Stimulated activated CD8-positive, alpha-beta memory T cell treated with anti-CD3 and anti-CD28 coated beads, Interleukin-4, amount 100 ng/mL, for 48 hours (primary cell): ENCODE data around the gene KIF2C.
"Not testable (repeated sequence)": the region's sequence is repeated elsewhere in the genome, so short reads cannot be mapped to it uniquely, and the experiment has no call there.

ENCODE experiments used
- DNase-seq: peaks from one replicate; pipeline ENCODE4 v3.0.0-alpha.2; 2020

The KIF2C gene

DNA sequence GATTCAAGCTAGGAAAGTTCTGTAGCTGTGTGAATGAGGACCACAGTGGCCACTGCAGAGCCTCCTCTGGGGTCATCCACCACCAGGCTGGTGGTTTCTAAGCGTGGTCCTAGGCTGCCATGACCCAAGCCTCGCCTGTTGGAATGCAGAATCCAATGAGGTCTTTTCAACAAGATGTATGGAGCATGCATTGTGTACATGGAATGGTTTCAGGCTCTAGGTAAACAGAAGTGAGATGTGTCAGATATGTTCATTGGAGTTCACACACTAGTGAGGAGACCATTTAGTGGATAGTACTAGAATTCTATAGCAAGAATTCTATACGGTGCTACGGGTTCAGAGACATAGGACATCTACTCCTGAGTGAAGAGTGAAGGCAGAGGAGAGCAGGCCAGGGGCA, 19.4 kb upstream of the KIF2C start:
- no peak for DNase-seq

DNA sequence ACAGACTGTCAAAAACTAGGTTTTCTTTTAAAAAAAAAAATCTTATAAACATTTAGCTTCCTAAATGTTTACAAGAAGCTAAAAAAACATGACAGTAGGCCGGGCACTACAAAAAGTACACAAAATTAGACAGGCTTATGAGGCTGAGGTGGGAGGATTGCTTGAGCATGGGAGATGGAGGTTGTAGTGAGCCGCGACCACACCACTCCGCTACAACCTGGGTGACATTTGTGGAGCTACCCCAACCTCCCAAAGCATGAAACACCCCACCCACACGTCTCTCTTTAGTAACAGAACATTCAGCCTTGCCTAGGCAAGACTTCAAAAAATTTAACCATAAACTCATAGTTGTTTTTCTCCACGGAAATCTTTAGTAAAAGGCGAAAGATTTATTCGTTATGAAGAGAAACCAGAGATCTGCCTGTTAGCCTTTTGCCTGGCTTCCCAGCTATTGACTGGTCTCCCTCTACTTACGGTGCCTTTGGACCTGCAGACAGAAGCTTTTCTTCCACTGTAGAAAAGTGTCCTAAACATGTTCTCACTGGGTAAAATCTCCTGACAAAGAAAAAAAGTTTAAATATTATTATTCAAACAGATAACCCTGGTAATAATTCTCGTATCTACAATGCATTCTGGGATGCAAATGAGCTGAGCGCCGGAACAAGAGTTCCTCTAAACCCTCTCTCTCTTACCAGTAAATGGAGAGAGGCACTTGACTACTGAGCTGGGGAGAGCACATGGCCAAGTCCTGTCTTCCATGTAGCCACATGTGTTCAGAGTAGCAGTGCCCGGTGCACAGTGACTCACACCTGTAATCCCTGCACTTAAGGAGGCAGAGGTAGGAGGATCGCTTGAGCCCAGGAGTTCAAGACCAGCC, 17.9 kb upstream of the KIF2C start:
- peak; percentile 86 for DNase-seq

DNA sequence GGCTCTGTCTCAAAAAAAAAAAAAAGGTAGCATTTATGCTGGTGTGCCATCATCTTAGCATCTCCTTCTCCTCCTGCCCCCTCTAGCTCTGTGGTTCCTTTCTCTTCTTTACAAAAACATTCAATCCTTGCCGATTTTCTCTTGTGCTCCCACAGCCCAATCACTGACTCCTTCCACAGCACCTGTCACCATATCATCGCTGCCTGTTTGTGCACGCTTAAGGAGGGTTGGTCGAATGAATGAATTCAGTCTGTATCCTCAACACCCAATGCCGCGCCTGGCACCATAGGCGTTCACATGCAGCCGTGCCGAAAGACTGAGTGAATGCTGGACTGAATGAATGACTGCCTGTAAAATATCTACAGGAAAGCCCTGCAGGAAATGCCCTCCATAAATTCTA, 16.6 kb upstream of the KIF2C start:
- DNase-seq: peak; percentile 61

DNA sequence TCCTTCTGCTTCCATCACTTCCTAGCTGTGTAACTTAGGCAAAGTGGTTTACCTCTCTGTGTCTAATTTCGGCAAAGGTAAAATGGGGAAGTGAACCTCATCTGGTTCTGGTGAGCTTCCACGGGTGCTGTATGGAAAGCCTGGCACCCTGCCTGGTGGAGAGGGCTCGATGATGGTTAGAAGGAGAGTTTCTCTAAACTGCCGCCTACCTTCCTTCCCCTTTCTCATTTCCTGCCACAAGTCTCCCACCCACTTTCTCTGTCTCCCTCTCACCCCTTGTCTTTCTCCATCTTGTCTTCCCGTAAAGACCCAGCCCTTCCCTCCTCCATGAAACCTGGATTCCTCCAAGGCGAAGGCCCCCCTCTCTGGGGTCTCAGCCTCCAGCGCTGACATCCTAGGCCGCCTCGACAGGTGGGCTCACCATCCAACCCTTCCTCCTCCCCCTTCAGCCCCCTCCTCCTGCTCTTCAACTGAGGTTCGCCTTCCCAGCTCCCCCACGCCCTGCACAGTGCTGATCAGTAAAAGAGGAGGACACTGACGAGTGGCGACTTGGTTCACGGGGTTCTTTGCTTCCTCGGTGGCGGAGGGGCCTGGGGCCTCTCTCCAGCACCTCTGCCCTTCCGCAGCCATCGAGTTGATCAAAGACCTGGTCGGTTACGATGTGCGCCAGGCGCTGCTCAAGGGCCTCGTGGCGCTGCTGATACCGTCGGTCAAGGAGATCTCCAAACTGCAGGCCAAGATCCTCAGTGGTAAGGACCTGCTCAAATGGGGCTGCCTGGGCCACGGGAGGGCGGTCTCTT, 15.9 kb upstream of the KIF2C start:
- DNase-seq: peak; percentile 76

DNA sequence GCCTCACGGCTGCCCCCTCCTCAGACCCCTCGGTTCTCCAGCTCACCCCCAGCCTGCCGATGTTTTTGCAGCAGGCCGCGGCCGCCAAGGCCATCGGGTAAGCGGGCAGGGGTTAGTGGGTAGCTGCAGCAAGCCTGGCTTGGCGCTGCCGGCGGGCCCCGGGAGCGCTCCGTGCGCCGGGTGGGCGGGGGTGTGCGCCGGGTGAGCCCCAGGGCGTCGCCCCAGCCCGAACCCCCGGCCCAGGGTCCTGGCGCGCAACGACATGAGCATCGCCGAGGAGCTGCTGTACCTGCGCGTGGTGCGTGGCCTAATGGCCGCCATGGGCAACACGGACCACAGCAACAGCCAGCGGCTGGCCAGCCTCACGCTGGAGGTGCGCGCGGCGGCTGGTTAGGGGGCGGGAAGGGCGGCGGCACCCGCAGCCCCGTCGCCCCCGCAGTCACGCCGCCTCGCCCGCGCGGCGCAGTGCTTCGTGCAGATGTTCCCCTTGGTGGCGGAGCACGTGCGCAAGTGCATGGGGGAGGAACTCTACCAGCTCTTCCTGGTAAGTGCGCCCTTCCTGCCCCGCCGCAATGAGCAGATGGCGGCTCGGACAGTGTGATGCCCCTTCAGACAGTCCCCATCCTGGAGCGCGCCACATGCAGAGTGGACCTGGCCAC, 15.2 kb upstream of the KIF2C start:
- DNase-seq: peak; percentile 41

DNA sequence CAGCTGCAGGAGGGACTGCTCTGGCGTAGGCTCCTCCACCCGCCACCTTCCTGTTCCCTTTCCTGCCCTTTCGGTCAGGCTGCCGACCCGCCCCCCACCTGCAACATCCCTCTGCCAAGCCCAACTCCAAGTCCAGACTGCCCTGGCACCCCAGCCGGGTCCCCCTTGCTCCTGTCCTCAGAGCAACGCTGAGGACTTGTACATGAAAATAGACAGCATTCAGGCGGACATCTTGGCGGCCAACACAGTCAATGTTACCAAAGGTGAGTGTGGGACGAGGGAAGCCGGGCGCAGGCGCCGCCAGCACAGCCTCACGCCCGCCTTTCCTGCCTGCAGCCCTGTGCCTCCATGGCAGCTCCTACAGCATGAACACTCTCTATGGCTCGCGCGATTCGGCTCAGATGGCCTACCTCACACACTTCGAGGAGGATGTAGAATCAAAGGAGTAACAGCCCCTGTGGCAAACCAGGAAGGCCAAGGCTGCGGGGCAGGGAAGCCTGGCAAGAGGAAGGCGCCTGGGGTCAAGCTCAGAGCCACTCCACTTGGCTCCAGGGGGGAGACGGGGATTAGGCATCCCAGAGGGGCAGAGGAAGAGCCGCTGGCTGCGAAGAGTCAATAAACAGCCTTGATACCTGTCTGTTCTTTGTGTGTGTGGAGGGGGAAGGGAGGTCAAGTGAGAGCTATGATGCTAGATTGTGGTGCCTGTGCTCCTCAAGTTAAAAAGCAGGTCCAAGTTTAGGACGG, 14.5 kb upstream of the KIF2C start:
- no peak for DNase-seq

DNA sequence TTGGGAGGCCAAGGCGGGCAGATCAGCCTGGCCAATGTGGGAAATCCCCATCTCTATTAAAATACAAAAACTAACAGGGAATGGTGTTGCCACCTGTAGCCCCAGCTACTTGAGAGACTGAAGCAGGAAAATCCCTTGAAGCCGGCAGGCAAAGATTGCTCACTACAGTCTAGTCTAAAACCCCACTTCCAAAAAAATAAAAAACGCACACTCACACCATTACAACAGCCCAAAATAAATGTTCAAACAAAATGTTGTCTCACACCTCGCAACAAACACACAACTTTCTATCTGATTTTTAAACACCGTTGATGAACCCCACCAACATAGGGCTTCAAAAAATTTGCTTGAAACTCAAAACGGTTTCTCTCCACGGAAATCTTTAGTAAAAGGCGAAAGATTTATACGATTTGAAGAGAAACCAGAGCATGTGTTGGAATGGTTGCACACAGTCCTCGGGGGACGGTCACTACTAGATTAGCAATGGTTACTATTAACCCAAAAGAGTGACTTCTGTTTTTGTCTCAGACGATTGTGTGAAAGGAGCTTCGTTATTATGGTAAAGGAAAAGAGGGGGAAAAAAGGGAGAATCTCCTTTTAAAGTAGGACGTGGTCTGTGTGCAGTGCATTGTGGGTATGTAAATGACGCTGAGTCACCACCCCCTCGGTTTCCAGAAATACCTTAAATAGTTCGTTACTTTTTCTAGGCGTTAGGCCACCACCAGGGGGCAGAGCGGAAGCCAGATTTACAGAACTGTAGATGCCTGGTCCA, 8.7 kb upstream of the KIF2C start, which contains the start of gene RNU5D-1:
Gene RNU5D-1, minus strand, starts transcription at position 430 of the 772 bp plus-strand sequence.
- DNase-seq: peak; percentile 98

DNA sequence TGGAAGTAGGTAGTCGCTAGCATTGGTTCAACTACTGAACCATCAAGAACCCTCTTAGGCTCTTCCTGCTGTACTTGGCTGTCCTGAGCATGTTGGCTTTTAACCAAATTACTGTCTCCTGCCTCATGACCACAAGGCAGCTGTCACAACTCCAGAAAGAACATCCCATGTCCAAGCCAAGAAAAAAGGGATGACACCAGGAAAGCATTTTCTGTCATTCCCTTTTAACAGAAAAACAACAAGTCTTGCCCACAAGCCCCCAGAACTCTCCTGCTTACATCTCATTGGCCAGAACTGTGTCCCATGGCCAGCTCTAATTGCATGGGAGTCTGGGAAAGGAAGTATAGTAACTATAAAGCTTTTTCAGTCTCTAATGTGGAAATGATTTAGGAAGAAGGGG, 6.3 kb upstream of the KIF2C start:
- DNase-seq: no peak

DNA sequence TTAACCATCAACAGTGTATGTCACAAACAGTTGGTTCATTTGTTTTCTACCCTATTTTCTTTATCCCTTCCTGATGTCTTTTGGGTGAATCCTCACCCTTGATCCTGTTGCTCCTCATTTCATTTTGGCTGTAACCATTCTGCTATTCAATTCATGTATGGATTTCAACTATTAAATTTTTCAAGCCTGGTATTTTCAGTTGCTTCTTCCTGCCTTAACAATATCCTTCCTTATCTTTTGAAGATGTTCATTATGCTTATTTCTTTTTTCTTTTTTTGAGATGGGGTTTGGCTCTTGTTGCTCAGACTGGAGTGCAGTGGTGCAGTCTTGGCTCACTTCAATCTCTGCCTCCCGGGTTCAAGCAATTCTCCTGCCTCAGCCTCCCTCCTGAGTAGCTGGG, 5.9 kb upstream of the KIF2C start:
- DNase-seq: no peak

DNA sequence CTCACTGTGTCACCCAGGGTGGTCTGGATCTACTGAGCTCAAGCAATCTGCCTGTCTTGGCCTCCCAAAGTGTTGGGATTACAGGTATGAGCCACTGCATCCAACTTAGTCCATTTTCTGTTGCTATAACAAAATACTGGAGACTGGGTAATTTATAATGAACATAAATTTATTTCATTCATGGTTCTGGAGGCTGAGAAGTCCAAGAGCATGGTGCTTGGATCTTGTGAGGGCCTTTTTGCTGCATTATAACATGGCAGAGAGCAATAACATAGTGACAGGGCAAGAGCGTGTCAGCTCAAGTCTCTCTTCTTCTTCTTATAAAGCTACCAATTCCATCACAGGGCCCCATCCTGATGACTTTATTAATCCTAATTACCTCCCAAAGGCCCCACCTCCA, 3.6 kb upstream of the KIF2C start:
- DNase-seq: no peak

DNA sequence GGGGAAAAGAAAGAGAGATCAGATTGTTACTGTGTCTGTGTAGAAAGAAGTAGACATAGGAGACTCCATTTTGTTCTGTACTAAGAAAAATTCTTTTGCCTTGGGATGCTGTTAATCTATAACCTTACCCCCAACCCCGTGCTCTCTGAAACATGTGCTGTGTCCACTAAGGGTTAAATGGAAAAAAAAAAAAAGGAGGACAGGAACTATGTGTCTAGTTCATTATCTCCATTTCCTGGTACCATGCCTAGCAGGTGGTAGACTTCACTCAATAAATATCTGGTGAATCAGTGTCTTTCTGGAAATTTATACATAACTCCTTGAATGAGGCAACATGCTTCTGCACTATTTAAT, 707 bp upstream of the KIF2C start:
- not testable (repeated sequence) for DNase-seq

DNA sequence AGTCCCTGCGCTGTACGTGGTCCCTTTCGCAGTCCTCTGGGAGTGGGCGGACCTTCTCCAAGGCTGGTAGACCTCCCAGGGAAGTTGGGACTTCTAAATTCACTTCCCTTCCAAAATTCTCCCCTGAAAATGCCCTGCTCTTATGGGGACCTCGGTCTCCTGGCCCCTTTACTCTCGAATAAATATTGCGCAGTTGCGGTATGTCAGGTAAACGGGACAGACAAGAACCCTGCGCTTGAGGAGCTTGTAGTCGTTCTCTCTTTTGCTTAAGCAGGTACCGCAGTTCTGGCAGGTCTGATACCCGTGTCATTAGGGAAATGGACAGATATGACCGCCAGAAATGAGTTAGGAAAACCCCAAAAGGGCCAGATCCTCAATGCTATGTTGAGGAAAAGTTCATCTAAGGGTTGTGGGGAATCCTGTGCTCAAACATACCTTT, 561 bp downstream of the KIF2C start:
- DNase-seq: no peak

DNA sequence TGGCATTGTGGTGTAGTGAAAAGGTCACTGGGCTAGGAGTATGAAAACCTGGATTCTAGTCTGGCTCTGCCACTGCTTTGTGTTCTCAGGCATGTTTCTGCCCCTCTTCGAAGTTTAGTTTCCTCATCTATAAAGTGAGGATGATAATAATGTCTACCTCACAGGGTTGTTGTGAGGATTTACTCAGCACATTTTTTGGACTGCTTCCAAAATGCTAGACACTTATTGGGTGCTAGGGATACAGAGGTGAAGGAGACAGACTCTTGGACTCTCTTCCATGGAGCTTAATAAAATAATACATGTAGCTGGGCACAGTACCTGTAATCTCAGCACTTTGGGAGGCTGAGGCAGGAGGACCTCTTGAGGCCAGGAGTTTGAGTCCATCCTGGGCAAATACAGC, 3.6 kb downstream of the KIF2C start:
- DNase-seq: no peak

DNA sequence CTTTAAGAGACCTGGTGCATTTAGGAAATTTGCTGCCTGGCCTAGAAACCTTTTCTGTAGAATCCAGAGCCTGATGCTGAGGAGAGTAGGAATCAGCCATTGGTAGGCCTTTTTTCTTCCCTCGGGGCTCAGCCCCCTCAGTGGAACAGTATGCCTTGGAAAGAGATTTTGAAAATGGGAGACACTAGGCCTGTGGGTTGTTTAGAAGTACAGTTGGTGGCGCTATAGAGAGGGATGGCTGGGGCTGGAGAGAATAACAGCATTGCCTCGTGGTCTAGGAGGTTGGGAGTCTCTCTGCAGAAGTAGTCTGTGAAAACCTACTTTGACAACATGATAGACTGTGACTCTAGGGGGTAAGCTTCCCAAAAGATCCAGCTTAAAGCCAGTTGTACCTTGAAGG, 8.2 kb downstream of the KIF2C start:
- no peak for DNase-seq

DNA sequence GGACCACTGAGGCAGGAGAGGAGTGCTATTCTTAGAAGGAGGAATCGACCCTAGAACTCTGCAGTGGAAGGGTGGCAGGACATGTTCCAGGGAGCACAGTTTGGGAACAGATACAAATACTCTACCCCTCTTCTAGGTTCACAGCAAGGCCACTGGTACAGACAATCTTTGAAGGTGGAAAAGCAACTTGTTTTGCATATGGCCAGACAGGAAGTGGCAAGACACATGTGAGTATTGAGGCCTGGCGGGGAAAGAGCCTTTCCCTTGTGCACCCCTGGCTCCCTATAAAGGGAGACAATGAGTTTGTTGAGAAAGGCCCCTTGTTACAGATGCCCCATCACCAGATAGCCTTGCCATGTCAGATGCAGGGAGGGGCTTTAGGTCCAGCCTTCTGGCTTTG, 17.8 kb downstream of the KIF2C start:
- no peak for DNase-seq

DNA sequence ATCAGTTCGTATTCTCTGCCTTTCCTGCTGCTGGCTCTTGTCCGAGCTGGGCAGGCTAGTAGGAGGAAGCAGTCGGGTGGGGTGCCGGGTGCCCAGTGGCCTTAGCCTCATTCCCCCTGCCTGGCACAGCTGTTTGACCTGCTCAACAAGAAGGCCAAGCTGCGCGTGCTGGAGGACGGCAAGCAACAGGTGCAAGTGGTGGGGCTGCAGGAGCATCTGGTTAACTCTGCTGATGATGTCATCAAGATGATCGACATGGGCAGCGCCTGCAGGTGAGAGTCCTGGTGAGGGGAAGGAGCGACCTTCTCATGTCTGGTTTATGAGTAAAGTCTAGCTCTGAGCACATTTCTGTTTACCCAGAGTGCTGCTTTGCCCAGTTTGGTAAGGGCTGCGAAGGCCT, 19.4 kb downstream of the KIF2C start:
- DNase-seq: no peak

DNA sequence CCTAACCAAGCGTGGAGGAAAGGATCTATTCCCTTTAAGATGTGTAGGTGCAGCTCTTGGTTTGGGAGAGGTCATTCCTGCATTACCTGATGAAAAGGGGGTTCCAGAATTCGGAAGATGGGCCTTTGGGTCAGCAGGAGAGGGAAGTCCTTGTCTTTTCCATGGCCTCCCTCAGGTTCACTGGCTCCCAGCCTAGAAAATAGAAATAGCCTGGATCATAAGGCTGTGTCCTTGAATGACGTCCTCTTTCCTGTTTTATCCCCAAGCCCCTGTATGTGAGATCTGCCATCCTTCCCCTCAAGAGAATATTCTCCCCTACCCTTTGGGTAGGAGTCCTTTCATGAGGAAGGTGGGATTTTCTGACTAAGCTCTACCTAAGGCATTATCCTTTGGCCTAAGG, 21.2 kb downstream of the KIF2C start:
- DNase-seq: no peak

DNA sequence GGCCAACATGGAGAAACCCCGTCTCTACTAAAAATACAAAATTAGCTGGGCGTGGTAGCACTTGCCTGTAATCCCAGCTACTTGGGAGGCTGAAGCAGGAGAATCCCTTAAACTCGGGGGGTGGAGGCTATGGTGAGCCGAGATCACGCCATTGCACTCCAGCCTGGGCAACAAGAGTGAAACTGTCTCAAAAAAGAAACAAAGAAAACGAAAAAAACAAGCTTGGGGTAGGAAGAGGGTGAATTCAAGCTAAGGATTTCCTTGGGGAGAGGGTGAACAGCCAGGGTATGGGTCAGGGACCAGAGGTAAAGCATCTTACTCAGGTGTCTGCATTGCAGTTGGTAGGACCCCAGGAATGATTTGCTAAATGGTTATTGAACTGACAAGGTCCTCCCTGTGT, 26.8 kb downstream of the KIF2C start:
- DNase-seq: not testable (repeated sequence)

DNA sequence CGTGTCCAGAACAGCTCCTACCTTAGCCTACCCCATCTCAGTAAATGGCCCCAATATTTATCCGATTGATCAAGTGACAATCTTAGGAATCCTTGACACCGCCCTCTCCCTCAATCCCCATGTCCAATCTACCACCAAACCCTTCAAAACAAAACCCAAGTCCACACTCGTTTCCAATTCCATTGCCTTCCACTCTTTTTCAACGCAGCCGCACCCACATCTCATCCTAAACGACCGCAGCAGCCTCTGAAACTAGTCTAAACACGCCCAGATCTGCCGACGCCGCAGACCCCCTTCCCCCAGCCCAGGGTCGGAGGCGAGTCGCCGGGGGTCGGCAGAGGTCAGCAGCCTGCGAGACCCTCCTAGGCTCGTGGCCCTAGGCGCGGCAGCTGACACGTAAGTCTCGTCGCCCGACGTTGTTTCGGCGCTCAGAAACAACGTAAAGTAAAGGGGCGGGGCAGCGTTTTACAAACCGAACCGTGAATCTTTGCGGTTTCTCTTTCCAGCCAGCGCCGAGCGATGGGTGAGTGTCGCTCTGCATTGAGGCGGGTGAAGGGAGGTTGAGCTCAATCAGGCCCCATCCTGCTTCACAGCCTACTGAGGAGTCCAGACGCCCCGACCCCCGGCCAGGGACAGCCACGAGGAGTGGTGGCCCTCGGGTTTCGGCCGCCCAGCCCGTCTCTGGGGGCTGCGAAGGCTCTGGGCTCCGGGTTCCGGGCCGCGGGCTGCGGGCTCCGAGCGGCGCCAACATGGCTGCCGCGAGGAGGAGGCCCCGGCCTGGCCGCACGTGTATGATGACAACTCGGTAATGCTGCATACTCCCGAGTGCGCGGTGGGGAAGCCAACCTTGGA, 35.7 kb downstream of the KIF2C start, which contains the start of gene RPS8:
Gene RPS8, plus strand, starts transcription at position 463 of the 852 bp plus-strand sequence. Its CDS starts 57 bp downstream, at position 520.
- peak; percentile 93 for DNase-seq

DNA sequence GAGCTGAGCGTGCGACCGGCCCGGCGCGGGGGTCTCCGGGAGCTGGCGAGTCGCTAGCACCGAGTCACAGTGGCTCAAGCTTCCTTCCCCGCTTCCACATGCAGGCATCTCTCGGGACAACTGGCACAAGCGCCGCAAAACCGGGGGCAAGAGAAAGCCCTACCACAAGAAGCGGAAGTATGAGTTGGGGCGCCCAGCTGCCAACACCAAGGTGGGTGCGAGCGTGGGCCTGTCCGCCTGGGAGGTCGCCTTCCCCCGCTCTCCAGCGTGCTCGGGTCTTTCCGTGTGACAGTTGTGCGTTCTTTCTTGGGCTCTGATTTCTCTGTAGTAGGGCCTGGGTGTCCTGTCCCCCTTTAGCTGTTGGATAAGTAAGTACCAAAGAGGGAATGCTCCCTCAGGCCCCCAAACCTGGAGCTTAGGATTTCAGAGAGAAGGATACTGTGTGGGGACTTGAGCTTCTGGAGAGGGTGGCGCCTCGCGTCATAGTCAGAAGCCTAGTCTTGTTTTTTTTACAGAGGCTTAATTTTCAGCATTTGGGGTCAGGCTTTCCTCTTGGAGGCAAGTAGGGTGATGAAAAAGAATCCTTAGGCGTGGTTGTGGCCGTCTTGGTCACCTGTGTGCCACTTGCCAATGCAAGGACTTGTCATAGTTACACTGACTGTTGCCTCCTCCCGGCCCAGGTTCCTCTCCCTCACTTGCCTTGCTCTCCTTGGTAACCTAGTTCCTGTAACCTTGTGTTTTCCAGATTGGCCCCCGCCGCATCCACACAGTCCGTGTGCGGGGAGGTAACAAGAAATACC, 36.5 kb downstream of the KIF2C start:
- no peak for DNase-seq
